AG08396 (cell line): ENCODE measurements around the gene SRRM4.
"Not testable (repeated sequence)": the region's sequence is repeated elsewhere in the genome, so short reads cannot be mapped to it uniquely, and the experiment has no call there.

Source experiments
- DNase-seq: peaks from one replicate; pipeline ENCODE4 v3.0.0; 2012; ENCODE audit warnings: low spot score, mixed read lengths

SRRM4 gene

DNA sequence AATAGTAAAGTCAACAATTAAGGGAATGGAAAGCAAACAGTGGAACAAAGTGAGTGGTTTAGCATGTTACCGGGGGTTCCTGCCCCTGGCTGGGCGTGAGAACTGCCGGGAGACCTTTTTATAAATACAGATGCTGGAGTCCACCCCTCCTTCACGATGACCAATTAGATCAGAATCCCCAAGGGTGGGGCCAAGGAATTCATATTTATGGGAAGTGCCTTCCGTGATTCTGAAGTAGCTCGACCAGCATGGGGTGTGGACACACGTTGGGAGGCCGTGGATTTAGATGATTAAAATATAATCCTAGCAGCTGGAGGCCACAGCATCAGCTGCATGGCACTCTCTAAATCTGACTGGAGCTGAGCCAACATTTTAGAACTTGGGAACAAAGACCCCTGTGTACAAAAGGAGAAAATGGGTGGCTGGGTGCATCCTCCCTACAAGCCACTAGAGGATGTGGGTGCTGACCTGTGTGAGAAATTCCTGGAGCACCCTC, 87.9 kb downstream of the SRRM4 start:
- DNase-seq = no peak

DNA sequence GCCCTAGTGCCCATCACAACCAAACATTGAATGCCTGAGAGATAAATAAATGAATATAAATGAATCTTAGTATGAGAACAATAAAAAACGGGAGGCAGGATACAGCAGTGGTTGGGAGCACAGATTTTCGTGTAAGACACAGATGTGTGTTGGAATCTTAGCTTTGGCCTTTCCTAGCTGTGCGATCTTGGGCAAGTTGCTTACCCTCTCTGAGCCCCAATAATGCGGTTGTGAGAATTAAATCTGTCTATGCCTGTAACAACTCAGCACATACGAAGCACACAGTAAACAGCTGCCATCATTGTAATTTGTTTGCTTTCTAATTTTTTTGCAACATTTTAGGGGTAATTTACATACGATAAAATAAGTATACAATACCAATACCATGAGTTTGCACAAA, 89.8 kb downstream of the SRRM4 start:
- no peak for DNase-seq

DNA sequence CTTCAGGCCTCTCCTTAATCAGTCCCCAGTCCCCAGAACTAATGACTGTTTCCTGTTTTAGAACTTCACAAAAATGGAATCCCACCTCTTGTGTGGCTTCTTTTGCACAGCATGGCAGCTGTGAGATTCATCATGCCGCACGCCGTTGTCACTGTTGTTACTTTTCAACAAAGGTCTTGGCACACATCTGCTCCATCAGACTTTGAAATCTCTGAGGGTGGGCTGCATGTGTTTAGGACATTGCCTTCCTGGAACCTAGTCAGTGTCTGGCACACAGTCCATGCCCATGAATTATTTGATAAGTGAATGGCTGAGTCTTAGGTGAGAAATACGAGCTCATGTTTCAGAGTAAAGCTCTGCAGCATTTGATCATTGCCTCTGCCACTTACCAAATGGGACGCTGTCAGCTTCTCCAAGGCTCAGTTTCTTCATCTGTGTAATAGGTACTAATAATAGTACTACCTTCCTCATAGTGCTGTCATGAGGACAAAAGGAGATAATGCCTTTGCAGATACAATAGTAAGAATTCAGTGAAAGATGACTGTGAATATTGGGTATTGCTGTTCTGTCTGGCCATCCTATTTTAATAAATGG, 90.4 kb downstream of the SRRM4 start:
- no peak for DNase-seq

DNA sequence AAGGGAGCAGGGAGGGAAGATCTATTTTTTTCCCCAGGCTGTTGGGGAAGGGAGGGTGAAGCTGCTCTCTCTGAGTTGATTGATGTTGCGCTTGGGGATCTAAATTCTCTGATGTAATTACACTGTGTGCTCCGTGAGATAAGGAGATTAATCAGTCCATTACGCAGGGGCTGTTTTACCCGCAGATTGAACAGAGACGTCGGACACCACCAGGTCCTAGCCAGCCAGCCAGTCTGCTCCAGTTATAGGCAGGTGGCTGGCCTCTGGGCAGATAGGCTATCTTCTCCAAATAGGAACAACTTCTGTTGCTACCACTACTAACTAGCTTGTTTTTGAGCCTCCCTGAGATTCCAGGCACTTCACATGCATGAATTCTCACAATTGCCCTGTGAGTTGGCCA, 91.1 kb downstream of the SRRM4 start:
- no peak for DNase-seq

DNA sequence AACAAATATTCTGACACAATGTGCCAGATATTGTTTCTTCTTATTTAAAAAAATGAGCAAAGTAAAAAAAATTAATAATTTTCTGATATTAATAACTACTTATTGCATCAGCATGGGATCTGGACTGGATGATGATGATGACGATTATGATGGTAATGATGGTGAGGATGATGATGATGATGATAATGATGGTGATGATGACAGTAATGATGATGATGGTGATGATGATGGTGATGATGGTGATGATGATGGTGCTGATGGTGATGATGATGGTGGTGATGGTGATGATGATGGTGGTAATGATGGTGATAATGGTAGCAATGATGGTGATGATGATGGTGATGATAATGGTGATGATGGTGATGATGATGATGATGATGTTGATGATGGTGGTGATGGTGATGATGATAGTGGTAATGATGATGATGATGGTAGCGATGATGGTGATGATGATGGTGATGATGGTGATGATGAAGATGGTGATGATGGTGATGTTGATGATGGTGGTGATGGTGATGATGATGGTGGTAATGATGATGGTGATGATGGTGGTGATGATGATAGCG, 94.0 kb downstream of the SRRM4 start:
- no peak for DNase-seq

DNA sequence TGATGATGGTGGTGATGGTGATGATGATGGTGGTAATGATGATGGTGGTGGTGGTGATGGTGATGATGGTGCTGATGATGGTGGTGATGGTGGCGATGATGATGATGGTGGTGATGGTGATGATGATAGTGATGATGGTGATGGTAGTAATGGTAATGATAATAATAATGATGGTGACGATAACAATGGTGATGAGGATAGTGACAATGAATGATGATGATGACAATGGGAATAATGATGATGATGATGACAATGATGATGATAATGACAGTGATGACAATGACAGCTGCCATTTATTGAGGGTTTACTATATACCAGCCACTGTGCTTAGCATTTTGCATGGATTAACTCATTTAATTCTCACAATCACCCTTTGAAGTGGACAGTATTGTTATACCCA, 94.6 kb downstream of the SRRM4 start:
- DNase-seq = no peak

DNA sequence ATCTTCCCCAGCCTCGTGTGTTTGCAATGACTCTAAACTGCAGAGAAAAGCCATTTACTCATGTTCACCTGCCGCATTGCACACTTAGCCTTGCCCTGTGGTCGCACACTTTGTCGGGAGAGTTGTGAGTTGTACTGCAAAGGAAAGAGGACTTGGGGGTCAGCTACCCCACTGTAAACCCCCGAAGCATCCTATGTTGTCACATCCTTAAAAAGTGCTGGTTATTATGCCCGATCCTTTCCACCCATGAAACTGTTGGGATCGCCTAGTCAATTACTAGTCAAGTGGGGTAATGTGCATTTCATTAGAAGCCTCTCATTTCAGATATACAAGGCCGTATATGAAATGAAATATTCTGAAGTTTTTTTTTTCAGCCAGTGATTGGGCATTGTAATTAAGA, 98.2 kb downstream of the SRRM4 start:
- DNase-seq = no peak

DNA sequence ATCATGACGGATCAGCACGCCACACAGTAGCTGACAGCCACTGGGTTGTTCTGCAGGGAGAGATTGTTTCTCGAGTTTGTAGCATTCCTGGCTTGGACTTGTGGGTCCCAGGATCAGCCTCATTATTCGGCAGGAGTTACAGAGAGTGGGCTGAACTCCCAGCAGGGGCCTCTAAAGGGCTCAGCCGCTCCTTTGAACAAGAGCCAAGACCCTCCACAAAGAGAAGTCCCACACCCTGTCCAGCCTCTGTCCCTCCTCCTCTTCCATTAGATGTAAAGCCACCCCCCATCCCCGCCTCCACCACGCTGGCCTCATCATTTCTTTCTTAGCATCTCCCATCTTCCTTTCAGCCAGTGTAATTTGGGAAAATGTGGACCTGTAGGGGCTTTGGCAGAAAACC, 100.7 kb downstream of the SRRM4 start:
- DNase-seq = no peak

DNA sequence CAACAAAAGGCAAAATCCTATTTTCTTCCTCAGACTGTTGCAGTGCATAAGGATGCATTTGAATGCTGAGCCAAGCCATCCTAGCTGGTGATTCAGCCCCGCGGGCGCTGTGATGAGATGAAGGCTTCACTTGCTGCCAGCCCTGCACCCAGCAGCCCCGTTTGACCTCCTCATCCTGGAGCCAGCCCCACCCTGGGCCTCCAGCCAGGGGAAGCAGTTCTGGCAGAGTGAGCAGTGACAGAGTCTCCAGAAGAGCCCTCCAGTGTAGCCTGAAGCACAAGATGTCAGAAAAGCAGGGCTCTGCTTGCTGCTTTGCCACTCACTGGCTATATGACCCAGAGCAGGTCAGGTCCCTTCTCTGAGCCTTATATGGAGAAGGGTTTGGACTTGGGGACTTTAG, 101.2 kb downstream of the SRRM4 start:
- DNase-seq = no peak

DNA sequence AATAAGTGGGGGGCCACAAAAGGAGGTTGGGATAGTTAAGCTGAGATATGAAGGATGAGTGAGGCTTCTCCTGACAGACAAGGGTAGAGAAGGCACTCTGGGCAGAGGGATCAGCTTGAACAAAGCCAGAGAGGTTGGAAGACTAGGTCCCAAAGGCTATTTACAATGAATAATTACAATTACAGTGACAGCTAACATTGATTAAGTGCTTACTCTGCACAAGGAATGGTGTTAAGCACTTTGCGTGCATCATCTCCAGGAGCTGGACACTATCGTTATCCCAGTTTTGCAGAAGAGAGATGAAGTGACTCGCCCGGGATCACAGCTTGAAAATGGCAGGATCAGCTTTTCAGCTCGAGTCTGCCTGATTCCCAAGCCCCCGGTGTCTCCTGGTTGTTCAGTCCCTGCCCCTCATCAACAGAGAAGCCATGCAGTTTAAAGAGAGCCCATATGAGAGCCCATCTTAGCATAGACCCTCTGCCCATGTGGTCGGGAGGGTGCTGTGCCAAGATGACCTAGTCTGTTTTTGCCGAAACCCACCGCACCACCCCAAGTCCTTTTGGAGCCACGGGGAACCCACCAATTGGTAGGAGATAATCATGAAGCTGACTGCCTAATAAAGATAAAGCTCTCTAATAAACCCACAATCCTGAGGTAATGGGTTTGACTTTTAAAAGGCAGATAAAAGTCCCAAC, 107.5 kb downstream of the SRRM4 start:
- no peak for DNase-seq

DNA sequence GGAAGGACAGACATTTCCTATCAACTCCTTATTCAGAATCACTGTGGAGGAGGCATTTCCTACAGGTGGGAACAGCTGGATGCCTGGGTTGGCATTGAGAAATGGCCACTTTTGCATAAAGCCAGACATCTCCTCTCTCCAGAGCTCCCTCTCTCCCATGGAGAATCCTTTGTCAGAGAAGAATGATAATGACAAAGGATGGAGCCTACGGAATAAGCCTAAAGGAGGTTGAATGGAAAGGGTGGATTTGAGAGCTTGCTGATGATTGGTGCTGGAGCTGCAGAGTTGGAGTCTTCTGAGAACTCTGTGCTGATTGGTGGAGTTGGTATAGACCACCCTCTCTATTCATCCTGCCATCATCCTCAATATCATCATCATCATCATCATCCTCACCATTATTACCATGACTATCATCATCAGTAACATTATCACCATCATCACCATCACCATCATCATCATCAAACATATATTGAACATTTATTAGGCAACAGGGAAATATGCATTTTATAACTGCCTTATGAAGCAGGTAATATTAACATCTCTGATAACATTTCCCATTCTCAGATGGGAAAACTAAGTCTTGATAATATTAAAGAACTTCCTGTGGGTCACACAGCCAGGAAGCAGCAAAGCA, 108.2 kb downstream of the SRRM4 start:
- DNase-seq = no peak

DNA sequence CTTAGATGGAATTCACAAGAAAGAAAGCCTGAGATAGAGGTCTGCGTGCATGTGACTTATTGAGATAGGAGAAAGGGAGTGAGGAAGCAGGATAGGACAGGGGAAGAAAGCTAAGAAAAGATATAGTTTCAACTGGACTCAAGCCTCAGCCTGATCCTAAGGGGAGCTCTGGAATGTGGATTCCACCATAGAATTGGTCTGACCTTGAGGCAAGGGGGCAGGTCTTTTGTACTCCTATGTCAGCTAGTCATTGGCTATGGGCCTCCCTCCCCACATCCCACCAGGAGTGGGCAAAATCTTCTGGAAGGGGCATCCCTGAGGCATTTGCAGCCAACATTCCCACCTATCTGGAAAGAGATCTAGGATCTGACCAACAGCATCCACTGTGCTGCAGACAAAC, 108.9 kb downstream of the SRRM4 start:
- no peak for DNase-seq

DNA sequence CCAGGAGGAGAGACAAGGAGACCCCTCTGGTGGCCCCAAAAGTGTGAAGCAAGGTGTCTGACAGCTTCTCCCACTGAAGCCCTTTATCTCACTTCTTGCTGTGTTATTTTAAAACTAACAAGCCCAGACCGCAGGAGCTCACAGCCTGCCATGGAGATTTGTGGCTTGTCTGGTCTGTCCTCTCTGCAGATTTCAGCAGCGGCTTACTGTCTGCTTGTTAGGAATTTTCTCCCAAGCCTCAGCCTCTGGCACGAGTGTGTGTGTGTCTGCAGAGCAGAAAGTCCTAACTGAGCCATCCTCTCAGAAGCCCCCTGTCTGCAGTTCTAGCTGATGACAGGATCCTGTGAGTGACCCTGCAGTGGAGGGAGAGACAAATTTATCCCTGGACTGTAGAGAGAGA, 109.5 kb downstream of the SRRM4 start:
- DNase-seq = no peak

DNA sequence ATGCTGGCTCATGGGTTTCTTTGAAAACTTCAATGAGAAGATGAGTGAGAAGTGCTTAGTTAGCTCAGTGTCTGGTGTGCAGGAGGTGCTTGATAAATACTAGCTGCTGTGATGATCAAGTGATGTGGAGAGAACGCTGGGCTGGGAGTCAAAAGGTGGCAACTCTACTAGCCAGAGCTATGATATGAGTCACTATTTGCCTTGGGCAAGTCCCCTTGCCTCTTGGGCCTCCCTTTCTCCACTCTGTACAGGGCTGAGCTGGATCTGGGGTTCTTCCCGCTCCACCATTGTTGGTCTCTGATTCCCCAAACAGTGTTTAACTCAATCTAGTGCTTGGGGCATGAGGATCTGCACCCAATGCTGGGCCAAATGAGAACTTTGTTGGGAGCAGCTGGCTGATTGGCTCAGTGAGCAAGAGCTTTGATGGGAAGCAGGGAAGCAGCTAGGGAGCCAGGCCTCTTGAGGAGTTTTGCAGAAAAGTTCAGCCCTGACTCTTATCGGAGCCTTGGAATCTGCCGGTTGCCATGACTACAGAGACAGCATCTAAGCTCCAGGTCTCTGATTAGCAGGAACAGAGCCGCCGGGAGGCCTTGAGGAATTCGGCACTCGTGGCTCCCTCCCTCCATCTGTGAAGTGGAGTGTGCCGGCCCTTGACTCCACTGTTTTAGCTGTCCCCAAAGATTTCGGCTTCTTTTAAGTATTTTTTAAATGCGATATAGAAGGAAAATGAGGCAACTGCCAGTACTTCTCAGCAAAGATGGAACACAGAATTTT, 115.3 kb downstream of the SRRM4 start:
- no peak for DNase-seq

DNA sequence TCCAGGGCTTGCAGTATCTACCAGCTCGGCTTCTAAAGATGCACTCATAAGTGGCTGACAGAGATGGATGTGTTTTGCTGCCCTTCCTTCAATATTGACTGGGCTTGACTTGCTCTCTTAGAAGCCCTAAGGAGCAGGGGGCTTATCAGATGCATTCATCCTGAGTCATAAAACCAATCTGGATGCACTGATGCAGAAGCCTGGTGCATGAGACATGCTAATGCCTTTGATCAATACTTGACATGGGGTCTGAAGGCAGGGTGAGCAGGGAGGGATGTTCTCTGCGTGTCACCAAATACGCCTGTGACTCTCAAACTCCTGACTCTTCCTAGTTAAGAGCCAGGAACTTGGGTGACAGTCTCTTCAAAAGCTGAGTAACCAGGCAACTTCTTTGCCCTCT, 119.6 kb downstream of the SRRM4 start:
- no peak for DNase-seq

DNA sequence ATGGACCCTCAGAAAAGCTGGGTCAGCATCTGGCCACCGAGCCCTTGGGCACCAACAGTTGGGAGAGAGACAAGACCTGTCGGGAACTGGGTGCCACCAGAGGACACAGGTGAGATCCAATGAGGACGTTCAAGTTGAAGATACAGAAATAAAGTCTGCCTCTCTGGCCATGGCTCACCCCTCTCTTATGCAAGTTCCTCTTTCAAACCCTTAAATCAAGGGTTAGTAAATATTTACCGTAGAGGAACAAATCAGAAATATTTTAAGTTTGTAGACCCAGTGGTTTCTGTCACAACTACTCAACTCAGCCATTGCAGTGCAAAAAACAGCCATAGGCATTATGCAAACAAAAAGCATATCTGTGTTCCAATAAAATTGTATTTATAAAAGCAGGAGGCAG, 120.9 kb downstream of the SRRM4 start:
- no peak for DNase-seq

DNA sequence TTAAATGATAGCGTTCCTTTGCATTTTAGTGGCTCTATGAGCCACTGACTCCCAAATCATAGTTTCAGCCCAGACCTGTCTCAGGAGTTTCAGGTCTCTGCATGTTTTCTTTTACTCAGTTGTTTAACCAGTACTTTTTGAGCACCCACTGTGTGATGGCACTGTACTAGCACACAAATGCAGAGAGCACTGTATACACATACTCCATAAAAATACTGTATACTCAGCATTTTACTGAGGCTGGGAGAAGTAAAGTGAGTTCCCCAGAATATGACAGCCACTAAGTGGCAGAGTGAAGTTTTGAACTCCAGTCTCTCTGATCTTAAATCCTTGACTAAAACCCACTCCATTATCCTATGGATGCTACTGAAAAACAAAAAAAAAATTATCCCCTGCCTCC, 121.4 kb downstream of the SRRM4 start:
- no peak for DNase-seq

DNA sequence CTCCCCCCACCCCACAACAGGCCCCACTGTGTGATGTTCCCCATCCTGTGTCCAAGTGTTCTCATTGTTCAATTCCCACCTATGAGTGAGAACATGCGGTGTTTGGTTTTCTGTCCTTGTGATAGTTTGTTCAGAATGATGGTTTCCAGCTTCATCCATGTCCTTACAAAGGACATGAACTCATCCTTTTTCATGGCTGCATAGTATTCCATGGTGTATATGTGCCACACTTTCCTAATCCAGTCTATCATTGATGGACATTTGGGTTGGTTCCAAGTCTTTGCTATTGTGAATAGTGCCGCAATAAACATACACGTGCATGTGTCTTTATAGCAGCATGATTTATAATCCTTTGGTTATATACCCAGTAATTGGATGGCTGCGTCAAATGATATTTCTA, 123.6 kb downstream of the SRRM4 start:
- DNase-seq = not testable (repeated sequence)

DNA sequence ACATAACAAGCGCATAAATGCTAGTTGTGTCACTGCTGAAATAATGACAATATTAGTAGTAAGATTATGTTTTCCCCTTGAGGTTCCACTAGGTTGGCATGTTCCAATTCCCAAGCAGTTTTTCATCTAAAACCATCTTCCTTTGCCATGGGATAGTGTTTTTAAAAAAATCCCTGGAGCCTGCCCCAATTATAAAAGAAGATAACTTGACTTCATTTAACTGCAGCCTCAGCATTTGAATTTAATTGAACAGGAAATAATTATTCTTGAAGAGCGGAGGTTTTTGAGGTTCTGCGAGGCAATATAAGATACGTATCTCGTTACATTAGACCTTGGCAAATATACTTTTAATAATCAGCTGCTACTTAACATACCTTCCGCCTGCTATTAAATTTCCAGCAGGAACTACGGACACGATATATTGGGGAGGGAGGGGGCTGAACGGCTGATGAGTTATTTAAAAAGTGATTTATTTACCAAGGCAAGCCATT, 132.2 kb downstream of the SRRM4 start:
- DNase-seq = no peak

DNA sequence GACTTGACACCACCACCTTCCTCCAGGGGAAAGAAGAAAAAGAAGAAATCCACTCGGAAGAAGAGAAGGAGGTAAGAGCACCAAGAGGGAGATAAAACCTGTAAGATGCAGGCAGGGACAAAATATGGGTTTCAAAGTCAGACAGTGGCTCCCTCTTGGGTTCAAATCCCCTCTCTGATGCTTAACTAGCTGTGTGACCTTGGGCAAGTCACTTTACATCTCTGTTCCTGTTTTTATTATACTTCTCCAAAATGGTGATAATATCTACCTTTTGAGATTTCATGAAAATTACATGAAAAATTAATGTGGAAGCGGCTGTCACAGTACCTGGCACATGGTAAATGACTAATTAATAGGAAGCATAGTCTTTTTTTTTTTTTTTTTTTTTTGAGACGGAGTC, 133.0 kb downstream of the SRRM4 start:
- no peak for DNase-seq

DNA sequence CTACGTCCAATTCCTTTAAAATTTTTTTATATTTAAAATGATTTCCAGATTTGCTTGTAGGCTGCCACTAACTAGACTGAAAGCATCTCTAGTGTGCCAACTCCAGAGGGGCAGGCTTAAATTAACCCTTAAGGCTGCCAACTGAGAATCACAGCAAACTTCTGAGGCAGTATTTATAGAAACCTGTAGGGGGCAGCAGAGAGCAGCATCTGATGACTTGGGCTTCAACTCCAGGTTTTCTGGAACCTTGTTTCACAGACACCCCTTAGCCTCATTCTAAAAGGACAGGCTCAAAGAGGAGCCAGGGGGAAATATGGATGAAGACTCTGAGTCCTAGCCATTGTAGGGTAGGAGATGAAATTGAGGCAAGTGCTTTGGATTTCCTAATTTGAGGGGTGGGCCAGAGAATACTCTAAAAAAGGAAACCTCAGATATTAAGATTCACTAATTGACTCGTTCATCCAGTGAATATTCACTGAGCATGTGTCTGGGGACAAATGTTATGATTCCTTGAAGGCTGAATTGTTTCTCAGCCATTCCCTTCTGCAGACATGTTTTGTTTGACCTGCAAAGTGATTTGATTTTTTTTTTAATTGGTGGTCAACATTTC, 134.1 kb downstream of the SRRM4 start:
- peak; percentile 75 for DNase-seq

DNA sequence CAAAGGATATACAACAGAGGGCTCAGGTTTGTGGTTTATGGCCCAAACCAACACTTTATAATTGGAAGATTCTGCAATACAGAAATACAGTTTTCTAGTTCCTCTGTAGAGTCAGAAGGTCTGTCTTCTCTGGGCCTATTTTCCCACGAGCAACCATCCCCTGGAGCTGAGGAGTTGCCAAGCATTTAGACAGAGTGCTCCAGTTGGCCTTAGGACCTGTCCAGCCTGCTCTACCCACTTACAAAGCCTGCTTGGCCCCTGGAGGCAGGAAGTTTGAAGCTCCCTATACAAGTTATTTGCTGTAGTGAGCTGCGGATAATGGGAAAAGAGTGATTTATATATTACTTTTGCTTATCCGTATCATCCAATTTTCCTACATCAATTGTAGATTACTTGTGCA, 136.6 kb downstream of the SRRM4 start:
- DNase-seq = no peak
